Measurements from ENCODE around the gene WDR86.

WDR86 gene

DNA sequence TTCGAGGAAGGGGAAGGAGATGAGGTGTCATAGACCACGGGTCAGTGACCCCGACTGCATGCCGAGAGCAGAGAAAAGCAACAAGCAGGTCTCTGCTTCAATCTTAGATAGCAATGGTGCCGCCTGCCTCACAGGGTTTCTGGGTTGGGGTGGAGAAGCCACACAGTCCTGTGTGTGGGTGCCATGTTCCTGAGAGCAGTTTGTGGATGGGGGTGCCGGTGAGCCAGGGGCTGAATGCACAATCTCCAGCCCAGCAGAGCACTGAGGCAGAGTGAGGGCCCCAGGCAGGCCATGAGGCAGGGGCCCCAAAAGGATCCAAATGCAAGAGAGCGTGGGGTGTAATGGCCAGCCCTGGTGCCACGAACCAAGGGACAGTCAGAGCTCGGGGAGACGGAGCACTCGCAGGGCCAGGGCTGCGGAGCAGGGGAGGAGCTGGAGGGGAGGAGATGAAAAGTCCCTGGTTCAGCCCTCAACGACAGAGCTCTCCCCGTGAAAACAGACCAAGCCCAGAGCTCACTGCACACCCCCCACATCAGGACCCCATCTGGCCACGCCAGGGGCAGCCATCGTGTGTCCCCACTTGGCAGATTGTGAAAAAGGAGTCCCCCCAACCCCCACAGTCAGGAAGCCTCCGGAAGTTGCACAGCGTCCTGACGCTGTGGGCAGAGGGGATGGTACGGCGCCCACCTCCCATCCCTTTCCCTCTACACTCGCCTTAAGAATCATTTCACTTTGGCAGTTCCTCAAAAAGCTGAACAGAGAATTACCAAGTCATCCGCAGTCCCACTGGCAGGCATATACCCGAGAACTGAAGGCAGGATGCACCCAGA is 19.9 kb downstream of the WDR86 start:
- no peak for DNase-seq

DNA sequence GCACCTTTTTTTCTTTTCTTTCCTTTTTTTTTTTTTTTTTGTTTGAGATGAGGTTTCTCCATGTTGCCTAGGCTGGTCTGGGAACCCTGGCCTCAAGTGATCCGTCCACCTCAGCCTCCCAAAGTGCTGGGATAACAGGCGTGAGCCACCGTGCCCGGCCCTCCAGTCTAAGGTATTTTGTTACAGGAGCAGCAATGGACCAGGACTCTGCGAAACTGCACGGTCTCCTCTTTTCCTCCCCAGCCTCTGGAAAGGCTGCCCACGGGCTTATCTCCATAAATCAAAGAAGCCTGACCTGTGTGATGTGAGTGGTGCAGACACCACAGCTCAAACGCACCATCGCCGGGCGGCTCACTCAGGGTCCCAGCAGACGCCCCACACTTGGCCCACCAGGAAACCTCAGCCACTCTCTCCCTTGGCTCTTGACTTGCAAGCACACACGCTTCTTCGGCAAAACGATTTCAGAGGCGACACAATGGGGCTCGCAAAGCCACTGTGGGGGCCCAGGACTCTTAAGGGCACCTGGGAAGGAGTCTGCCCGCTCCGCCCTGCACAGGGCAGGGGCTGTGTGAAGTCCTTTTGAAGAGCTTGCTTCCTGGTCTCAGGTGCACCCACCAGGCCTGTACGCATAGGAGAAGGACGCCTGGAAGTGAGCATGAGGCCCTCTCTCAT is 20.6 kb downstream of the WDR86 start:
- DNase-seq, result no peak

GRCh38 chr7:151388430-151388829 is 21.4 kb downstream of the WDR86 start:
- DNase-seq, result no peak

GRCh38 chr7:151388007-151388297 is 21.9 kb downstream of the WDR86 start:
- DNase-seq, result no peak

DNA sequence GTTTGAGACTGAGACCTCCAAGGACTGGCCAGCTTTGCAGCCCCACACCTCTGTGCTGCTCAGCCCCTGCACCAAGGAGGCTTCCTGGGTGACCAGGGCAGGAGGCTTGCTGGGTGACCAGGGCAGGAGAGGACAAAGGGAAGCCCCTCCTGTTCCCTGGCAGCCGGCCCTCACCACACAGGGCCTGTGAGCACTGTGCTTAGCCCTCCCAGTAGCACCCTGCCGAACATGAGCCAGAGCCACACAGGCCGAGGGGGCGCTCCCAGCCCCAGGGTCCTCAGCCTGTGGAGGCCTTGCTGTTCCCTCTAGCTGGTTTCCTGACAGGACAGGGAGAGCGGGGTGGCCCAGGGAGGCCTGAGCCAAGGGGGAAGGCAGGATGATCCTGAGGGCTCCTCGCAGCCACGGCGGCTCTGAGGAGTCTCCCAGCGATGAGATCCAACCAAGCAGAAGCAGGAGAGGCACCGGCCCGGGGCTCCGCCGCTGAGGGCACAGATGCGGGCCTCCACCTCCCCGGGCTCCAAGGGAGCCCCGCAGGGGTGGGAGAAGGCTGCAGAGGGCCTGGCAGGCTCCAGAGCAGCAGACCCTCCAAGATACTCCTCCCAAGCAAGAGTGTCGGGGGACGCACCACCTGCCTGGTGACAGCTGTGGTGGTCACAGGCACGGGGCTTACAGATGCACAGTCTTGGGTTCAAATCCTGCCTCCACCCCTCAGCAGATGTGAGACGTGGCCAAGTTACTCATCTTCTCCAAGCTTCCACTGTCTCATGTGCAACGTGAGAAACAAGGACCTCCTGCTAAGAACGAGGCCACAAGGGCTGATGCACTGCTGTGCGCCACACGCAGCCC is 22.5 kb downstream of the WDR86 start:
- no peak for DNase-seq

- DNase-seq, result no peak
Observed at GRCh38 chr7:151386301-151387160, 23.3 kb downstream of the WDR86 start.

DNA sequence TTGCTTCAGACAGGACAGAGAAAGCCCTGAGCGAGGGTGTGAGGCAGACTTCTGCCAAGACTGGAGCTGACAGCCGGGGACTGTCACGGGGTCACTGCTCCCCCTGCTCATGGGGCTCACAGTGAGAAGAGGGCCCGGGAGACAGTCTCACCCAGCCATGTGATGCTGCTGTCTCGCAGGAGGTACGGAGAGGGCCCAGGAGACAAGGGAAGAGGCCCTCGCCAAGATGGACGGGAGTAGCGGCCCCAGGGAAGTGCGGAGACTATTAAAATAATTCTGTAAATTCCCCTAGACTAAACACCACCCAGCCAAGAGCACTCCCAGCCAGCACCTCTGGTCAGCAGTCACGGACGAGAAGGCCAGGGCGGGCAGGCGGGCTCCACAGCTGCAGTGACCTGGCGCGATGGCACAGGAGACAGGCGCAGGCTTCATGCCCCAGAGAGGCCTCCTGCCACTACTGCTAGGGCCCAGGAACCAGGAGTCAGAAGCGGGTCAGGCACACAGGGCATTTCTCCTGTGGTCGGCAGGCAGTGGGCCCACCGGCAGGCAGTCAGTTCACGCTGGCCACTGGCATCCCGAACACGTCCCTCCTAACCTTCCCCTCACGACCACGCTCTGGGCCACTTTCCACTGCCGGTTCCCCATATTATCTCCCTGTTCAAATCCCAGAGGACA is 24.1 kb downstream of the WDR86 start:
- DNase-seq, result no peak

GRCh38 chr7:151384776-151385625 is 24.8 kb downstream of the WDR86 start:
- no peak for DNase-seq

DNA sequence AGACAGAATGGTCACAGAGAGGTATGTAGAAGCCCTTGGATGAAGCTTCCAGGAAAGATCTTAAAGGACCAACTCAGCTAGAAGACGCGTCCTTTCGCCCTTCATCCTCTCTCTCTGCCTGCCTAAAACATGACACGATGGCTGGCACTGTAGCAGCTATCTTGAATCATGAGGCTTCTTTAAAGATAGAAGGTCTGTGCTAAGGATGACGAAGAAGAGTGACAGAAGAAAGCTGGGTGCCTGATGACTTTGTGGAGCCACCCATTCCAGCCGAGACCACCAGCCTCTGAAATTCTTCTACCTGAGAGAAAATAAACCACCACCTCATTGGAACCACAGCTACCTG is 25.5 kb downstream of the WDR86 start:
- DNase-seq, result no peak

DNA sequence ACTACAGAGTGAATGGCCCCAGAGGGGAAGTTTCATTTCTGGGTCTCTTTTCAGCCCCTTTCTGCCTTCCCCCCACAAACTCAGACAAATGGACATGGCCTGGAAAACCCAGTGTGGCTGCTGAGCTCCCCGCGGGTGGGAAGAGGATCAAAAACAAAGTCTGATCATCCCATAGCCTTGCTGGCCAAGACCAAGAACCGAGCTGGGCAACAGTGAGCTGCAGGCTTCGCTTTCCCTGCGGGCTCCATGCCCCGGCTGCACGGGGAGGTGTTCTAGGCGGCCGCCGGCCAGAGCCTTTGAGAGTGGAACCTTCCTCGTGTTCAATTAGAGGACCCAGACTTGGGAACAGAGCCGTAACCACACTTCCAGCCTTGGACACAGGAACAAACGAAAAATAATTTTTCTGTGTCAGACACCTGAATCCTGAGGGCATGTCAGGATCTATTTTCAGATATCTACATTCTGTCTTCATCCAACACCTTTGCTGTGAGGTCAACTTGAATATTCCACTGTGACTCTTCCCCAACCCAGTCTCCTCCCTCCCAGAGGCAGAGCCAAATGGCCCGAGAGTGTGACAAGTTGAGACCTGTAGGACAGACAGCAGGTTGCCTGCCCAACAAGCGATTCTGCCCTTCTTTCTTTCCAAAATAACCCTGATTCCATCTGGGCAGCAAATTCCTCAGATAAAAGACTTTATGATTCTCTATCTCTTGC is 26.0 kb downstream of the WDR86 start:
- peak; percentile 16 for DNase-seq

GRCh38 chr7:151382079-151382885 is 27.6 kb downstream of the WDR86 start:
- no peak for DNase-seq

- DNase-seq, result no peak
Observed at GRCh38 chr7:151381348-151382078, 28.3 kb downstream of the WDR86 start.

DNA sequence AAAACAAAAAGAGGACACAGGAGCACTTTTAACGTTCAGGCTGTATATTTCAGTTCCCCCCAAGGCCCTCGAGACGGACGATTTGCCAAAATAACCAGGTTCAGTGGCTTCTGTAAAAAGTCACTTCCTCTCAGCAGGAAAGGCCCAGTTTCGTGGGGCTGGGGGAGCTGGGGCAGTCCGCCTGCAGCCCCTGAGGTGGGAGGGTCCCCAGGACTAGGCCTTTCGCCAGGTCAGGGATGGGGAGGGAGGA is 28.8 kb downstream of the WDR86 start:
- no peak for DNase-seq

DNA sequence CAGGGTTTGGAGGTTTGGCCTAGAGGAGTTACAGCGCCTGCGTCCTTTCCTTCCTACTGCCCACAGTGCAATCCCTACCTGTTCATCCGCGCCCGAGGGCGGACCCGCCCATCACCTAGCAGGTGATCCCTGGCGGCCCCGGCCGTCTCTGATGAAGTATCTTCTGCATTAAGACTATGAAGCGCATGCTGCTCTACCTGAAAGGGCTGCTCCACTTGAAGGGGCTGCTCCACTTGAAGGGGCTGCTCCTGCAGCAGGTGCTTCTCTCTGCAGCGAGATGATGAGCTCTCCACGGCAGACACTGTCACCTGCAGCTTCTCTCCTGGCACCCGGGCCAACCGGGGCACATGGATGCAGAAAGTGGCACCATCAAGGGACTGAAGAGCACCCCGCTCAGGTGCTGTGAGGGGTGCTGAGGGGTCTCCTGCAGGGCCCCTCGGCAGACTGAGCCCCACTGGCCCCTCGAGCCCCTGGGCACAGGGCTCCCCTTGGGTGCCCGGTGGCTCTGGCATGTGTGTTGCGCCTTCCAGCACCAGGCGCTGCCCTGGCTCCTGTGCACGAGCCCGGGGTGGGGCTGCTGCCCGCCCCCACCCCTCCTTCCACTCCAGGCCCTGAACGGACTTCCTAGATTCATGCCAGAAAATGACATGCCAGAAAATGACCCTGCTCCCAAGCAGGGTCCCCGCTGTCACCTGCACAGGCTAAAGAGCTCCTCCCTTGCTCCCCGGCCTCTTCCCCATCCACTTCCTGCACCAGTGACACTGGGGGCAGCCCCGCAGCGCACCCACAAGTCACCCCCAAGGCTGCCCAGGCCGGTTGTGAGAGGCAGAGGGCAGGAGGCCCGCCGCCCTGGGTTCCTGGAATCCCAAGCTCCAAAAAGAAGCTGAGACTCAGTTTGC is 29.4 kb downstream of the WDR86 start:
- DNase-seq, result no peak

GRCh38 chr7:151379534-151380198 is 30.2 kb downstream of the WDR86 start:
- DNase-seq, result no peak

DNA sequence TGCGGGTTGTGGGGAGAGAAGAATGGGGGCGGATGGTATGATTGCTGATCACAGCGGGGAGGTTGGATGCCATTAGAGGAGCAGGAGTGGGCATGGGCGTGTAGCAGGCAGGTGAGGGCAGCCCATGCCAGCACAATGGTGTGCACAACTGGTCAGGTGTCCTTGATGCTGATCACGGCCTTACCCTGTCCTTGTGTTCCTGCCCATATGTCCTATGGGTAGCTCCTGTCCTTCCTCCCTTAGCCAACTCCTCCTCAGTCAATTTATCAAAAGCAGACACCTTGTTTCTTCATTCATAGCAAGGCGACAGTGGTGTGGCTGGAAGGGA is 30.7 kb downstream of the WDR86 start:
- no peak for DNase-seq

DNA sequence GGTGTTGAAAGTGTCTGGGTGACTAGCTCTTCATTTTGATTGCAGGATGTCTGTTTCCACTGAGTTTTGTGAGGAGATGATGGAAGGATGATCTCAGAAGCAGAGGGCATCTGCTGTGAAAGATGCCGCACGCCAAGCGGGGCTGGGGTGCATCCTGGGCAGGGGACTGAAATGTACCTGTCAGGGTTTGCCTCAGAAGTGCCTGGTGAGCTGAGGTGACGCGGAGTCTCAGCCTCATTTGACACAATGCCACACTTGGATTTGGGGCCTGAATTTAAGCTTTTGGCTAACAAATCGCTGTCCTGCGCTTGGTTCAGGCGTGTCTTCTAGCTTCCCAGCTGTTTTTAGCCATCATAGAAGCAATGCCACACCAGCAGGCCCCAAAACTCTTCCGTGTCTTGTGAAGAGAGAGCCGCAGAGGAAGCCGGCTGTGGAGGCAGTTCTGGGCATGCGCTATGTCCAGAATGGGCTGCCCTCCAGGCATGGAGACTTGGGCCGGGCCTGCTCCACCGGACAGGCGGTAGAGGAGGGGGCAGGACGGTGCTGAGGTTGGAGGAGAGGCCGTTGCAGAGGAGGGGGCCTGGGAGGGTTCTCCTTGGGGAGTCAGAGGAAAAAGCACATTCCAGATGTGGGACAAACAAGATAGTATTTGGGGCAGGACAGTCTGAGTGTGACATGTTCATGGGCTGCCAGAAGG is 31.2 kb downstream of the WDR86 start:
- no peak for DNase-seq

All from DMS 273 treated with DMSO at 0.1 percent for 48 hours (cell line).